GM18526 (cell line): ENCODE data around the gene HSPA5.
A peak's percentile ranks its signal among the peaks of the same experiment; 100 is the strongest.

Source experiments
- POLR2A ChIP-seq: IDR thresholded peaks from 3 replicates; pipeline ENCODE4 v1.6.1; 2011; ENCODE audit not compliant: insufficient read length; ENCODE audit errors: extremely low read depth

The HSPA5 gene

GRCh38 chr9:125255781-125256391 lies 14.7 kb upstream of the HSPA5 start:
- TF ChIP-seq POLR2A = no peak

- TF ChIP-seq POLR2A = no peak
These were observed 13.1 kb upstream of the HSPA5 start for GRCh38 chr9:125254231-125254630.

- no peak for TF ChIP-seq POLR2A
These were observed 5.1 kb upstream of the HSPA5 start for GRCh38 chr9:125246261-125246667.

GRCh38 chr9:125243792-125244260 lies 2.7 kb upstream of the HSPA5 start:
- no peak for TF ChIP-seq POLR2A

- TF ChIP-seq POLR2A = peak; percentile 5
These were observed 958 bp upstream of the HSPA5 start for GRCh38 chr9:125241863-125242739.

- no peak for TF ChIP-seq POLR2A
These were observed 519 bp downstream of the HSPA5 start for GRCh38 chr9:125240649-125240999.

GRCh38 chr9:125239631-125240597 lies 1.2 kb downstream of the HSPA5 start:
- TF ChIP-seq POLR2A = no peak

GRCh38 chr9:125238915-125239446 lies 2.2 kb downstream of the HSPA5 start:
- TF ChIP-seq POLR2A = no peak

GRCh38 chr9:125238127-125238914 lies 2.8 kb downstream of the HSPA5 start:
- TF ChIP-seq POLR2A = no peak

- no peak for TF ChIP-seq POLR2A
These were observed 5.2 kb downstream of the HSPA5 start for GRCh38 chr9:125235804-125236519.

GRCh38 chr9:125233678-125234077 lies 7.5 kb downstream of the HSPA5 start:
- no peak for TF ChIP-seq POLR2A

GRCh38 chr9:125227761-125228160 lies 13.4 kb downstream of the HSPA5 start:
- no peak for TF ChIP-seq POLR2A

GRCh38 chr9:125218621-125219020 lies 22.5 kb downstream of the HSPA5 start:
- no peak for TF ChIP-seq POLR2A

GRCh38 chr9:125214186-125214585 lies 27.0 kb downstream of the HSPA5 start:
- TF ChIP-seq POLR2A = no peak
